HepG2 (cell line): ENCODE measurements around the gene SCRT2. TPM values are rescaled to one million over a fixed set of nuclear protein-coding genes. Genes with fewer than 3 reads are reported as not detected.

Experiments used
- CTCF ChIP-seq: sonication (generic); formaldehyde crosslinking; IDR thresholded peaks from 2 replicates; pipeline ENCODE4 v1.5.0; 2020; ENCODE audit warnings: mild to moderate bottlenecking, missing genetic modification reagents, moderate library complexity
- HNF4G ChIP-seq, 2 experiments: sonication (generic) in 1 of 2; formaldehyde crosslinking in 1 of 2; IDR thresholded peaks; 2 replicates each; pipeline versions ENCODE4 v1.4.0 to v1.6.1; 2011 to 2020; ENCODE audit warnings: borderline replicate concordance in 2 of 2, low read depth in 2 of 2, mild to moderate bottlenecking in 2 of 2, low read length in 1 of 2, missing genetic modification reagents in 1 of 2, moderate library complexity in 1 of 2
- HOXA7 ChIP-seq: sonication (generic); formaldehyde crosslinking; IDR thresholded peaks from 2 replicates; pipeline ENCODE4 v1.8.1; 2022; ENCODE audit warnings: mild to moderate bottlenecking, missing genetic modification reagents, moderate library complexity
- RARA ChIP-seq: IDR thresholded peaks from 2 replicates; pipeline ENCODE4 v1.6.1; 2016; ENCODE audit warnings: missing genetic modification reagents, missing compliant biosample characterization
- RXRB ChIP-seq: IDR thresholded peaks from 2 replicates; pipeline ENCODE4 v1.6.1; 2016; ENCODE audit warnings: borderline replicate concordance, missing genetic modification reagents, missing compliant biosample characterization
- THRA ChIP-seq: sonication (generic); formaldehyde crosslinking; IDR thresholded peaks from 2 replicates; pipeline ENCODE4 v1.4.0; 2020; ENCODE audit warnings: missing genetic modification reagents, borderline replicate concordance
- ZBTB7A ChIP-seq: sonication (generic); formaldehyde crosslinking; IDR thresholded peaks from 2 replicates; pipeline ENCODE4 v1.8.0; 2022; ENCODE audit warnings: mild to moderate bottlenecking, missing genetic modification reagents
- ZNF124 ChIP-seq: sonication (generic); formaldehyde crosslinking; IDR thresholded peaks from 2 replicates; pipeline ENCODE4 v1.4.0; 2020; ENCODE audit warnings: missing genetic modification reagents
- ZNF317 ChIP-seq: sonication (generic); formaldehyde crosslinking; IDR thresholded peaks from 2 replicates; pipeline ENCODE4 v1.5.0; 2020; ENCODE audit warnings: mild to moderate bottlenecking, missing genetic modification reagents
- ZNF549 ChIP-seq: sonication (generic); formaldehyde crosslinking; IDR thresholded peaks from 2 replicates; pipeline ENCODE4 v1.5.0; 2020; ENCODE audit warnings: missing genetic modification reagents
- ZNF788 ChIP-seq: sonication (generic); formaldehyde crosslinking; IDR thresholded peaks from 2 replicates; pipeline ENCODE4 v1.5.0; 2020; ENCODE audit warnings: mild to moderate bottlenecking, missing genetic modification reagents, borderline replicate concordance
- polyA plus RNA-seq, 8 experiments: library from polyadenylated mRNA; depleted of rRNA in 3 of 8; stranded (reverse) in 7 of 8; unstranded in 1 of 8; fragments of >200 nt; fragmentation: Illumina TruSeq in 4 of 8; extraction: Trizol in 4 of 8; gene quantifications; 2 replicates each; pipeline versions ENCODE4 v1.2.1 to v1.2.3, GENCODE V29; 2011 to 2016; ENCODE audit warnings: low read depth in 4 of 8, missing spikeins in 1 of 8, mixed read lengths in 1 of 8; ENCODE audit not compliant: insufficient read depth in 1 of 8
- total RNA-seq, 5 experiments: library from RNA; depleted of rRNA; stranded (reverse); fragments of >200 nt; fragmentation: Illumina TruSeq; extraction: Trizol; gene quantifications; 2 replicates each; pipeline ENCODE4 v1.2.3, GENCODE V29; 2016; ENCODE audit warnings: low read depth in 1 of 5
- TF ChIP-seq, protein P1 (sequence below): sonication (generic); formaldehyde crosslinking; IDR thresholded peaks from 2 replicates; pipeline ENCODE4 v1.5.0; 2020; ENCODE audit warnings: mild to moderate bottlenecking, missing genetic modification reagents, borderline replicate concordance
- TF ChIP-seq, protein P2 (sequence below): sonication (generic); formaldehyde crosslinking; IDR thresholded peaks from 2 replicates; pipeline ENCODE4 v1.5.1; 2020; ENCODE audit warnings: mild to moderate bottlenecking, missing genetic modification reagents, borderline replicate concordance
- TF ChIP-seq, protein P3 (sequence below): sonication (generic); formaldehyde crosslinking; IDR thresholded peaks from 2 replicates; pipeline ENCODE4 v1.5.1; 2020; ENCODE audit warnings: mild to moderate bottlenecking, missing genetic modification reagents, borderline replicate concordance

SCRT2 gene
- total and polyA plus RNA-seq, 2 of the 13 experiments (the other 11 are each of a cell fraction or from before 2014, with no cell fraction given), result not detected

GRCh38 chr20:641516-641875 is 34.1 kb downstream of the SCRT2 start (continued):
- TF ChIP-seq, protein P1, sequence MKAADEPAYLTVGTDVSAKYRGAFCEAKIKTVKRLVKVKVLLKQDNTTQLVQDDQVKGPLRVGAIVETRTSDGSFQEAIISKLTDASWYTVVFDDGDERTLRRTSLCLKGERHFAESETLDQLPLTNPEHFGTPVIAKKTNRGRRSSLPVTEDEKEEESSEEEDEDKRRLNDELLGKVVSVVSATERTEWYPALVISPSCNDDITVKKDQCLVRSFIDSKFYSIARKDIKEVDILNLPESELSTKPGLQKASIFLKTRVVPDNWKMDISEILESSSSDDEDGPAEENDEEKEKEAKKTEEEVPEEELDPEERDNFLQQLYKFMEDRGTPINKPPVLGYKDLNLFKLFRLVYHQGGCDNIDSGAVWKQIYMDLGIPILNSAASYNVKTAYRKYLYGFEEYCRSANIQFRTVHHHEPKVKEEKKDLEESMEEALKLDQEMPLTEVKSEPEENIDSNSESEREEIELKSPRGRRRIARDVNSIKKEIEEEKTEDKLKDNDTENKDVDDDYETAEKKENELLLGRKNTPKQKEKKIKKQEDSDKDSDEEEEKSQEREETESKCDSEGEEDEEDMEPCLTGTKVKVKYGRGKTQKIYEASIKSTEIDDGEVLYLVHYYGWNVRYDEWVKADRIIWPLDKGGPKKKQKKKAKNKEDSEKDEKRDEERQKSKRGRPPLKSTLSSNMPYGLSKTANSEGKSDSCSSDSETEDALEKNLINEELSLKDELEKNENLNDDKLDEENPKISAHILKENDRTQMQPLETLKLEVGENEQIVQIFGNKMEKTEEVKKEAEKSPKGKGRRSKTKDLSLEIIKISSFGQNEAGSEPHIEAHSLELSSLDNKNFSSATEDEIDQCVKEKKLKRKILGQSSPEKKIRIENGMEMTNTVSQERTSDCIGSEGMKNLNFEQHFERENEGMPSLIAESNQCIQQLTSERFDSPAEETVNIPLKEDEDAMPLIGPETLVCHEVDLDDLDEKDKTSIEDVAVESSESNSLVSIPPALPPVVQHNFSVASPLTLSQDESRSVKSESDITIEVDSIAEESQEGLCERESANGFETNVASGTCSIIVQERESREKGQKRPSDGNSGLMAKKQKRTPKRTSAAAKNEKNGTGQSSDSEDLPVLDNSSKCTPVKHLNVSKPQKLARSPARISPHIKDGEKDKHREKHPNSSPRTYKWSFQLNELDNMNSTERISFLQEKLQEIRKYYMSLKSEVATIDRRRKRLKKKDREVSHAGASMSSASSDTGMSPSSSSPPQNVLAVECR (CRISPR knock-in tag), result peak; percentile 22; the same call in 1 of the 2 replicates
- TF ChIP-seq ZNF549 (CRISPR knock-in tag) (no peak), ZNF788 (CRISPR knock-in tag) (0 out of 2 replicates have a peak, but pooled peaks have one; percentile 8), HNF4G (IDR thresholded peaks at IDR 0.05; ENCODE audit: borderline replicate concordance, low read depth, low read length) (peak; percentile 91), HNF4G (CRISPR knock-in tag; IDR thresholded peaks at IDR 0.05; ENCODE audit: borderline replicate concordance, low read depth) (peak; percentile 60; the same call in 1 of the 2 replicates), ZNF317 (CRISPR knock-in tag) (0 out of 2 replicates have a peak, but pooled peaks have one; percentile 17), THRA (peak; percentile 33; the same call in 1 of the 2 replicates), ZNF124 (CRISPR knock-in tag) (0 out of 2 replicates have a peak, but pooled peaks have one; percentile 49), RARA (CRISPR knock-in tag) (peak; percentile 60; the same call in 1 of the 2 replicates), HOXA7 (CRISPR knock-in tag) (no peak), RXRB (CRISPR knock-in tag) (peak; percentile 79), ZBTB7A (peak; percentile 64), CTCF (peak; percentile 60)
- TF ChIP-seq, protein P2, sequence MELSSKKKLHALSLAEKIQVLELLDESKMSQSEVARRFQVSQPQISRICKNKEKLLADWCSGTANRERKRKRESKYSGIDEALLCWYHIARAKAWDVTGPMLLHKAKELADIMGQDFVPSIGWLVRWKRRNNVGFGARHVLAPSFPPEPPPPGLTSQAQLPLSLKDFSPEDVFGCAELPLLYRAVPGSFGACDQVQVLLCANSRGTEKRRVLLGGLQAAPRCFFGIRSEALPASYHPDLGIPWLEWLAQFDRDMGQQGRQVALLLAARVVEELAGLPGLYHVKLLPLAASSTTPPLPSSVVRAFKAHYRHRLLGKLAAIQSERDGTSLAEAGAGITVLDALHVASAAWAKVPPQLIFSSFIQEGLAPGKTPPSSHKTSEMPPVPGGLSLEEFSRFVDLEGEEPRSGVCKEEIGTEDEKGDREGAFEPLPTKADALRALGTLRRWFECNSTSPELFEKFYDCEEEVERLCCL, result no peak
- TF ChIP-seq, protein P3, sequence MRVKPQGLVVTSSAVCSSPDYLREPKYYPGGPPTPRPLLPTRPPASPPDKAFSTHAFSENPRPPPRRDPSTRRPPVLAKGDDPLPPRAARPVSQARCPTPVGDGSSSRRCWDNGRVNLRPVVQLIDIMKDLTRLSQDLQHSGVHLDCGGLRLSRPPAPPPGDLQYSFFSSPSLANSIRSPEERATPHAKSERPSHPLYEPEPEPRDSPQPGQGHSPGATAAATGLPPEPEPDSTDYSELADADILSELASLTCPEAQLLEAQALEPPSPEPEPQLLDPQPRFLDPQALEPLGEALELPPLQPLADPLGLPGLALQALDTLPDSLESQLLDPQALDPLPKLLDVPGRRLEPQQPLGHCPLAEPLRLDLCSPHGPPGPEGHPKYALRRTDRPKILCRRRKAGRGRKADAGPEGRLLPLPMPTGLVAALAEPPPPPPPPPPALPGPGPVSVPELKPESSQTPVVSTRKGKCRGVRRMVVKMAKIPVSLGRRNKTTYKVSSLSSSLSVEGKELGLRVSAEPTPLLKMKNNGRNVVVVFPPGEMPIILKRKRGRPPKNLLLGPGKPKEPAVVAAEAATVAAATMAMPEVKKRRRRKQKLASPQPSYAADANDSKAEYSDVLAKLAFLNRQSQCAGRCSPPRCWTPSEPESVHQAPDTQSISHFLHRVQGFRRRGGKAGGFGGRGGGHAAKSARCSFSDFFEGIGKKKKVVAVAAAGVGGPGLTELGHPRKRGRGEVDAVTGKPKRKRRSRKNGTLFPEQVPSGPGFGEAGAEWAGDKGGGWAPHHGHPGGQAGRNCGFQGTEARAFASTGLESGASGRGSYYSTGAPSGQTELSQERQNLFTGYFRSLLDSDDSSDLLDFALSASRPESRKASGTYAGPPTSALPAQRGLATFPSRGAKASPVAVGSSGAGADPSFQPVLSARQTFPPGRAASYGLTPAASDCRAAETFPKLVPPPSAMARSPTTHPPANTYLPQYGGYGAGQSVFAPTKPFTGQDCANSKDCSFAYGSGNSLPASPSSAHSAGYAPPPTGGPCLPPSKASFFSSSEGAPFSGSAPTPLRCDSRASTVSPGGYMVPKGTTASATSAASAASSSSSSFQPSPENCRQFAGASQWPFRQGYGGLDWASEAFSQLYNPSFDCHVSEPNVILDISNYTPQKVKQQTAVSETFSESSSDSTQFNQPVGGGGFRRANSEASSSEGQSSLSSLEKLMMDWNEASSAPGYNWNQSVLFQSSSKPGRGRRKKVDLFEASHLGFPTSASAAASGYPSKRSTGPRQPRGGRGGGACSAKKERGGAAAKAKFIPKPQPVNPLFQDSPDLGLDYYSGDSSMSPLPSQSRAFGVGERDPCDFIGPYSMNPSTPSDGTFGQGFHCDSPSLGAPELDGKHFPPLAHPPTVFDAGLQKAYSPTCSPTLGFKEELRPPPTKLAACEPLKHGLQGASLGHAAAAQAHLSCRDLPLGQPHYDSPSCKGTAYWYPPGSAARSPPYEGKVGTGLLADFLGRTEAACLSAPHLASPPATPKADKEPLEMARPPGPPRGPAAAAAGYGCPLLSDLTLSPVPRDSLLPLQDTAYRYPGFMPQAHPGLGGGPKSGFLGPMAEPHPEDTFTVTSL (CRISPR knock-in tag), result 0 out of 2 replicates have a peak, but pooled peaks have one; percentile 21
